B cell (primary cell): ENCODE results near the gene SEMA7A. TPM values are rescaled to one million over a fixed set of nuclear protein-coding genes. Genes with fewer than 3 reads are reported as not detected.
A peak's percentile ranks its signal among the peaks of the same experiment; 100 is the strongest.

Experiments
- ATAC-seq: fragments of 200-7000 bp; cut with Tn5 transposase; one replicate; pipeline ENCODE4 v1.10.0; 2021; ENCODE audit warnings: low read depth, mild to moderate bottlenecking, moderate number of reproducible peaks, moderate library complexity
- CTCF ChIA-PET: fragments of 350-600 bp; sonication (Branson Sonifier 250); formaldehyde crosslinking; loops from one replicate; lab custom pipeline; 2021; ENCODE audit warnings: antibody characterized with exemption, inconsistent platforms; lab: Charles Lee
- POLR2A ChIA-PET: fragments of 350-600 bp; sonication (Branson Sonifier 250); formaldehyde crosslinking; loops from one replicate; lab custom pipeline; 2021; ENCODE audit warnings: antibody characterized with exemption; lab: Charles Lee
- DNase-seq: peaks from one replicate; pipeline ENCODE4 v3.0.0; 2013
- H2AFZ ChIP-seq: 2 replicates; pipeline ENCODE4 v1.6.1; 2012; ENCODE audit warnings: mild to moderate bottlenecking, low read depth, low read length; ENCODE audit not compliant: insufficient read depth, poor library complexity, severe bottlenecking
- H3K27ac ChIP-seq, 2 donors: 1 replicate in 1 of 2; 2 replicates in 1 of 2; pipeline ENCODE4 v1.5.1; 2012 to 2013; ENCODE audit warnings: low read length in 2 of 2, mild to moderate bottlenecking in 2 of 2, moderate library complexity in 1 of 2
- H3K27me3 ChIP-seq, 4 experiments: fragments of 200-600 bp in 1 of 4; sonication (generic) in 1 of 4; replicated peaks in 1 of 4; 1 replicate in 2 of 4; 2 replicates in 2 of 4; pipeline versions ENCODE4 v1.6.1 to v1.7.0; 2013 to 2016; ENCODE audit warnings: low read length in 3 of 4, mild to moderate bottlenecking in 2 of 4, mixed read lengths in 1 of 4, moderate library complexity in 1 of 4; ENCODE audit not compliant: insufficient read depth in 4 of 4, control insufficient read depth in 3 of 4; ENCODE audit errors: control extremely low read depth in 1 of 4
- H3K36me3 ChIP-seq, 2 experiments: replicated peaks in 1 of 2; 1 replicate in 1 of 2; 2 replicates in 1 of 2; pipeline versions ENCODE4 v1.6.1 to v1.7.1; 2013; ENCODE audit warnings: low read length in 1 of 2; ENCODE audit not compliant: insufficient read depth in 2 of 2, control insufficient read depth in 1 of 2; ENCODE audit errors: control extremely low read depth in 1 of 2, extremely low read depth in 1 of 2
- H3K4me1 ChIP-seq, 2 donors: fragments of 200-600 bp in 1 of 2; sonication (generic) in 1 of 2; 1 replicate in 1 of 2; 2 replicates in 1 of 2; pipeline versions ENCODE4 v1.5.1 to v1.6.1; 2013 to 2017; ENCODE audit warnings: low read length in 2 of 2; ENCODE audit not compliant: control insufficient read depth in 2 of 2, insufficient read depth in 2 of 2
- H3K4me2 ChIP-seq: replicated peaks from 2 replicates; pipeline ENCODE3; 2012; ENCODE audit warnings: mild to moderate bottlenecking, low read depth, low read length; ENCODE audit not compliant: poor library complexity, severe bottlenecking
- H3K4me3 ChIP-seq, 5 experiments: fragments of 200-600 bp in 1 of 5; sonication (generic) in 1 of 5; 1 replicate in 3 of 5; 2 replicates in 2 of 5; pipeline versions ENCODE4 v1.5.1 to v1.7.0; 2011 to 2016; ENCODE audit warnings: low read length in 4 of 5, mild to moderate bottlenecking in 4 of 5, low read depth in 2 of 5, control low read depth in 1 of 5, moderate library complexity in 1 of 5; ENCODE audit not compliant: insufficient read depth in 1 of 5; ENCODE audit errors: control extremely low read depth in 1 of 5, extremely low read depth in 1 of 5
- H3K79me2 ChIP-seq: fragments of 200-600 bp; sonication (generic); one replicate; pipeline ENCODE4 v1.6.0; 2016; ENCODE audit warnings: low read length; ENCODE audit not compliant: control insufficient read depth, insufficient read depth
- H3K9ac ChIP-seq: fragments of 200-600 bp; sonication (generic); 2 replicates; pipeline ENCODE4 v1.6.1; 2017; ENCODE audit warnings: mild to moderate bottlenecking, low read length, moderate library complexity
- H3K9me3 ChIP-seq, 3 donors: one replicate each; pipeline versions ENCODE4 v1.6.1 to v1.7.1; 2013; ENCODE audit warnings: low read length in 2 of 3; ENCODE audit not compliant: control insufficient read depth in 2 of 3, insufficient read depth in 1 of 3; ENCODE audit errors: control extremely low read depth in 1 of 3
- H4K20me1 ChIP-seq: 2 replicates; pipeline ENCODE4 v1.6.0; 2012; ENCODE audit warnings: mild to moderate bottlenecking, low read length; ENCODE audit not compliant: insufficient read depth, control insufficient read depth, poor library complexity, severe bottlenecking
- H3K27ac Mint-ChIP-seq: one replicate; pipeline ENCODE4 v1.8.0; 2021; ENCODE audit warnings: mixed read lengths
- H3K27me3 Mint-ChIP-seq: one replicate; pipeline ENCODE4 v1.8.0; 2021; ENCODE audit warnings: mixed read lengths
- H3K4me1 Mint-ChIP-seq: one replicate; pipeline ENCODE4 v1.8.0; 2021; ENCODE audit warnings: mixed read lengths
- H3K4me3 Mint-ChIP-seq: one replicate; pipeline ENCODE4 v1.8.0; 2021; ENCODE audit warnings: mixed read lengths
- H3K9me3 Mint-ChIP-seq: one replicate; pipeline ENCODE4 v1.8.0; 2022; ENCODE audit warnings: mixed read lengths; ENCODE audit not compliant: insufficient read depth
- EZH2 ChIP-seq: IDR thresholded peaks from 2 replicates; pipeline ENCODE4 v1.6.1; 2012; ENCODE audit warnings: borderline replicate concordance, low read depth, mild to moderate bottlenecking, moderate library complexity, low read length; ENCODE audit not compliant: insufficient read depth, poor library complexity, severe bottlenecking
- WGBS: methylation state at CpG from one replicate; pipeline ENCODE4 v1.1.5; 2013; ENCODE audit warnings: missing lambda C conversion rate; ENCODE audit not compliant: insufficient coverage; 5-methylcytosine and 5-hydroxymethylcytosine counted together
- intact Hi-C: fragments of 100-400 bp; cut with micrococcal nuclease; formaldehyde crosslinking; loops from one replicate; pipeline ENCODE4 v1.10.0; 2022
- polyA plus RNA-seq: library from polyadenylated mRNA; depleted of rRNA; stranded (reverse); fragments of >200 nt; gene quantifications from 2 replicates; pipeline ENCODE4 v1.2.3, GENCODE V29; 2012
- total RNA-seq, 2 donors: library from RNA; stranded (reverse); fragments of 120-200 nt in 1 of 2; gene quantifications; 1 replicate in 1 of 2; 2 replicates in 1 of 2; pipeline versions ENCODE4 v1.2.3 to v1.2.4, GENCODE V29; 2013 to 2022
- TF ChIP-seq, protein P1 (sequence below): fragments of 200-600 bp; IDR thresholded peaks from one replicate; pipeline ENCODE4 v1.8.0; 2022; ENCODE audit warnings: antibody characterized with exemption, mild to moderate bottlenecking

Gene SEMA7A
- total and polyA plus RNA-seq, 2 donors (not counting 1 experiment from before 2014, with no cell fraction given), result 42.0 to 44.2 TPM

DNA sequence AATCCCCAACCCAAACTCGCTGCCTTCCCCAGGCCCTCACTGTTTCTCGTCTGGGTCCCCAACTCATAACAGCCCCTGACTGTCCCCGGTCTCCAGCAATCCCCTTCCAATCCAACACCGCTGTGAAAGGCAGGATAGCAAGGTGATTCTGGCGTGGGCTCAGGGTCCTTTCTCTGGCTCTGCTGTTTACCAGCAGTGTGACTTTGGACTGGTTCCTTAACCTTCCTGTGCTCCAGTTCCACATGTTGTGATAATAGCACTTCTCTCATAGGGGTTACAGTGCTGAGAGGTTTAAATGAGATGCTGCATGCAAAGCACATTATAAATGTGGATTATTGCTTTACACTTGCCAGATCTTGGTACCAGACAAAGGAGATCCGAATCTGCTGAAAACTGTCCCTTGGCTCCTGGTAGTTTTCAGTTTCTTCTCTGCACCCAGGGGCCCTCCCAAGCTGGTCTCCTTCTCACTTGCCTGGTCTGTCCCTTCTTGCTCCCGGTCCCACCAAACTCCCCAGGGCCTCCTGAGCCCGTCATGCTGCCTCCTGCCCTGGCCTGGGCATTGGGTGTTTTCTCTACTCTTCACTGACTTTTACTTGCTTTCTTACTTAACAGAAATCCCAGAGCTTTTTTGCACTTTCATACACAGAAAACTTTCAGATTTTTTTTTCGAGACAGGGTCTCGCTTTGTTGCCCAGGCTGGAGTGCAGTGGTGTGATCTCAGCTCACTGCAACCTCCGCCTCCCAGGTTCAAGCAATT, 39.5 kb downstream of the SEMA7A start:
- TF ChIP-seq, protein P1, sequence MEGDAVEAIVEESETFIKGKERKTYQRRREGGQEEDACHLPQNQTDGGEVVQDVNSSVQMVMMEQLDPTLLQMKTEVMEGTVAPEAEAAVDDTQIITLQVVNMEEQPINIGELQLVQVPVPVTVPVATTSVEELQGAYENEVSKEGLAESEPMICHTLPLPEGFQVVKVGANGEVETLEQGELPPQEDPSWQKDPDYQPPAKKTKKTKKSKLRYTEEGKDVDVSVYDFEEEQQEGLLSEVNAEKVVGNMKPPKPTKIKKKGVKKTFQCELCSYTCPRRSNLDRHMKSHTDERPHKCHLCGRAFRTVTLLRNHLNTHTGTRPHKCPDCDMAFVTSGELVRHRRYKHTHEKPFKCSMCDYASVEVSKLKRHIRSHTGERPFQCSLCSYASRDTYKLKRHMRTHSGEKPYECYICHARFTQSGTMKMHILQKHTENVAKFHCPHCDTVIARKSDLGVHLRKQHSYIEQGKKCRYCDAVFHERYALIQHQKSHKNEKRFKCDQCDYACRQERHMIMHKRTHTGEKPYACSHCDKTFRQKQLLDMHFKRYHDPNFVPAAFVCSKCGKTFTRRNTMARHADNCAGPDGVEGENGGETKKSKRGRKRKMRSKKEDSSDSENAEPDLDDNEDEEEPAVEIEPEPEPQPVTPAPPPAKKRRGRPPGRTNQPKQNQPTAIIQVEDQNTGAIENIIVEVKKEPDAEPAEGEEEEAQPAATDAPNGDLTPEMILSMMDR, result no peak
- TF ChIP-seq EZH2, result no peak
- peak overlapping the region in 1 of 2 donors; percentile 45 for H3K27ac ChIP-seq
- H3K4me1 ChIP-seq, result peaks cover 84 to 97% of the 10 kb centered on the region in 2 donors
- ChIA-PET CTCF (interaction anchor here (0.8 to 6.4 kb wide), 7 partner anchors 9 to 444 kb away, joined by 3 to 49 read pairs (median 7); no protein-coding TSS in a partner anchor), POLR2A (interaction anchor here (0.9 to 4.6 kb wide), 4 partner anchors 9 to 38 kb away, joined by 3 to 40 read pairs (median 7); no protein-coding TSS in a partner anchor)
- no peaks in the 10 kb centered on the region for H3K27me3 ChIP-seq
- no peaks in the 10 kb centered on the region for H3K27me3 Mint-ChIP-seq
- no peak overlapping the region for H3K9ac ChIP-seq
- intact Hi-C loops, result no loop called here
- H3K36me3 ChIP-seq, result no peaks in the 10 kb centered on the region
- no peak overlapping the region for H2AFZ ChIP-seq
- H3K27ac Mint-ChIP-seq, result peak overlapping the region; percentile 97
- no peaks in the 10 kb centered on the region for H3K9me3 Mint-ChIP-seq
- no peak for ATAC-seq
- 73% methylated on average over 8 of the region's 11 CpGs for WGBS
- peak overlapping the region; percentile 42 for H3K4me3 Mint-ChIP-seq
- H3K4me1 Mint-ChIP-seq, result peaks cover 94% of the 10 kb centered on the region
- DNase-seq, result no peak
- no peaks in the 10 kb centered on the region for H3K9me3 ChIP-seq
- H3K4me3 ChIP-seq, result no peak overlapping the region
- H3K79me2 ChIP-seq, result no peaks in the 10 kb centered on the region
- no peak overlapping the region for H3K4me2 ChIP-seq
- H4K20me1 ChIP-seq, result no peaks in the 10 kb centered on the region

DNA sequence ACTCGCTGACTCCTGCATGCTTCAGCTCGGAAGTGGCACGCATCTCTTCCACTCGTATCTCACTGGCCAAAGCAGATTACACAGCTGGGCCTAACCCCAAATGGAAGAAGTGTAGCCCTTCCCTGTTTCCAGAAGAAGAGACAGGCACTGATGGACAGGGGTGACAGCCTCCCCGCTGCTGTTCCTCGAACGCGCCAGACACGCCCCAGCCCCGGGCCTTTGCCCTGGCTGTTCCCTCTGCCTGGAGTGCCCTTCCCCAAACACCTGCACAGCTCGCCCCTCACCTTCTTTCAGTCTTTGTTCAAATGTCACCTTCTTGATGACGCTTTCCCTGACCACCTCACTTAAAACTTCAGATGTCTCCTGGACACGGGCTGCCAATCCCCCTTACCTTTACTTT, 40.3 kb downstream of the SEMA7A start:
- H3K36me3 ChIP-seq, result no peaks in the 10 kb centered on the region
- intact Hi-C loops, result no loop called here
- ATAC-seq, result no peak
- H3K27me3 ChIP-seq, result no peaks in the 10 kb centered on the region
- no peaks in the 10 kb centered on the region for H3K79me2 ChIP-seq
- ChIA-PET CTCF (interaction anchor here (1.2 to 6.4 kb wide), 6 partner anchors 8 to 46 kb away, joined by 3 to 49 read pairs (median 11); no protein-coding TSS in a partner anchor), POLR2A (interaction anchor here (1.3 to 4.6 kb wide), 2 partner anchors 8 to 10 kb away, joined by 6 to 40 read pairs; no protein-coding TSS in a partner anchor)
- H3K4me3 ChIP-seq, result no peak overlapping the region
- H3K27ac ChIP-seq, result no peak overlapping the region
- H3K4me1 ChIP-seq, result peaks cover 76 to 94% of the 10 kb centered on the region in 2 donors
- WGBS, result 95% methylated on average over 13 of the region's 13 CpGs
- Mint-ChIP-seq H3K4me1 (peaks cover 89% of the 10 kb centered on the region), H3K4me3 (peak overlapping the region; percentile 36), H3K27me3 (no peaks in the 10 kb centered on the region), H3K27ac (peak overlapping the region; percentile 2), H3K9me3 (no peaks in the 10 kb centered on the region)
- H3K9ac ChIP-seq, result no peak overlapping the region
- no peak overlapping the region for H2AFZ ChIP-seq
- DNase-seq, result no peak
- no peak for TF ChIP-seq EZH2
- TF ChIP-seq, protein P1, result no peak
- H4K20me1 ChIP-seq, result no peaks in the 10 kb centered on the region
- no peaks in the 10 kb centered on the region for H3K9me3 ChIP-seq
- H3K4me2 ChIP-seq, result no peak overlapping the region
